Measurements from ENCODE around the gene EEPD1.

DNA sequence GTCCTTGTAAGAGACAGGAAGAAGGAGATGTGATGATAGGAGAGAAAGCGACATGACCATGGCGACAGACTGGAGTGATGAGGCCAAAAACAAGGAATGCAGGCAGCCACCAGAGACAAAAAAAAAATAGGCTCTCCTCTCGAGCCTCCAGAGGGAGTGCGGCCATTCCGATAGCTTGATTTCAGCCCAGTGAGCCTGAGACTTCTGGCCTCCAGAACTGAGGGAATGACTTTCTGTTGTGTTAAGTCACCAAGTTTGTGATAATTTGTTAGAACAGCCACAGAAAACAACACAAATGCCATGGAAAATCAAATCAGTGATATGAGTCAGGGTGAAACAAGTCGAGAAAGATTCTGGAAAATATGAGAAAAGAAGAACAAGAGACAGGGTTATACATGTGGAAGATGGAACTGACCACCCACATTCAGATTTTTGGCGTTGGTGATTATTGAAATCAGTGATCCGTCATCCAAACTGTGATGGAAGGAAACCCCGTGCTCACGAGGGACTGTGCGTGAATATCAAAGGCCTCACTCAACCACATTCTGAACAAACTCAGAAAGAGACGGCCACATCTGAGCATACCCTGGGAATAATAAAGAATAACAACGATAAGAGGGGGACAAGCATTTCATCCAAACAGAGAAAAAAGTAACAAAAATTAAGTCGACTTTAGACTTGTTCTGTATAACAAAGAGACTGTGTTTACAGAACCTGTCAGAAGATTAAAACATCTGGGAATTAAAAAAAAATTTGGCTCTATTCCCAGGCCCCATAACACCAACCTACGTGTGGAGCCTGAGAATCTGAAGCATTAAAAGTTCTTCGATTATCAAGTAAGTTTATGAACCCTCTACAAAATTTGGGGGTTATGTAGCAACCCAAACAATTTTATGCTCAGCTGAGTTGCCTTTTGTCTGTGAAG, 72.1 kb downstream of the EEPD1 start:
- TF ChIP-seq, protein P1, sequence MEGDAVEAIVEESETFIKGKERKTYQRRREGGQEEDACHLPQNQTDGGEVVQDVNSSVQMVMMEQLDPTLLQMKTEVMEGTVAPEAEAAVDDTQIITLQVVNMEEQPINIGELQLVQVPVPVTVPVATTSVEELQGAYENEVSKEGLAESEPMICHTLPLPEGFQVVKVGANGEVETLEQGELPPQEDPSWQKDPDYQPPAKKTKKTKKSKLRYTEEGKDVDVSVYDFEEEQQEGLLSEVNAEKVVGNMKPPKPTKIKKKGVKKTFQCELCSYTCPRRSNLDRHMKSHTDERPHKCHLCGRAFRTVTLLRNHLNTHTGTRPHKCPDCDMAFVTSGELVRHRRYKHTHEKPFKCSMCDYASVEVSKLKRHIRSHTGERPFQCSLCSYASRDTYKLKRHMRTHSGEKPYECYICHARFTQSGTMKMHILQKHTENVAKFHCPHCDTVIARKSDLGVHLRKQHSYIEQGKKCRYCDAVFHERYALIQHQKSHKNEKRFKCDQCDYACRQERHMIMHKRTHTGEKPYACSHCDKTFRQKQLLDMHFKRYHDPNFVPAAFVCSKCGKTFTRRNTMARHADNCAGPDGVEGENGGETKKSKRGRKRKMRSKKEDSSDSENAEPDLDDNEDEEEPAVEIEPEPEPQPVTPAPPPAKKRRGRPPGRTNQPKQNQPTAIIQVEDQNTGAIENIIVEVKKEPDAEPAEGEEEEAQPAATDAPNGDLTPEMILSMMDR (IDR thresholded peaks at IDR 0.05; ENCODE audit: borderline replicate concordance, extremely low read depth, low read length, poor library complexity, severe bottlenecking): no peak
- TF ChIP-seq EZH2 (IDR thresholded peaks at IDR 0.05; ENCODE audit: borderline replicate concordance, low read depth, low read length, severe bottlenecking): no peak

Measured in DND-41 (cell line).